HL-60 (cell line): Measurements from ENCODE around the gene FXYD2.

Experiments used
- CTCF ChIP-seq: IDR thresholded peaks from one replicate; pipeline ENCODE4 v1.5.1; 2011; ENCODE audit warnings: low read length, control low read depth, inconsistent platforms; ENCODE audit not compliant: insufficient read depth
- POLR2AphosphoS5 ChIP-seq: IDR thresholded peaks from 2 replicates; pipeline ENCODE4 v1.6.1; 2012; ENCODE audit warnings: low read depth
- REST ChIP-seq: IDR thresholded peaks from 2 replicates; pipeline ENCODE4 v1.6.1; 2012; ENCODE audit warnings: low read depth; ENCODE audit not compliant: insufficient replicate concordance

GRCh38 chr11:117816151-117816741, 8.3 kb downstream of the FXYD2 start:
- TF ChIP-seq CTCF (no peak), POLR2AphosphoS5 (no peak), REST (no peak)
